Measurements from ENCODE around the gene FOXP1. TPM values are rescaled to one million over a fixed set of nuclear protein-coding genes. Genes with fewer than 3 reads are reported as not detected.

The FOXP1 gene
- total RNA-seq, 4 donors from 2014 or later, result 103 to 173 (median 140) TPM

DNA sequence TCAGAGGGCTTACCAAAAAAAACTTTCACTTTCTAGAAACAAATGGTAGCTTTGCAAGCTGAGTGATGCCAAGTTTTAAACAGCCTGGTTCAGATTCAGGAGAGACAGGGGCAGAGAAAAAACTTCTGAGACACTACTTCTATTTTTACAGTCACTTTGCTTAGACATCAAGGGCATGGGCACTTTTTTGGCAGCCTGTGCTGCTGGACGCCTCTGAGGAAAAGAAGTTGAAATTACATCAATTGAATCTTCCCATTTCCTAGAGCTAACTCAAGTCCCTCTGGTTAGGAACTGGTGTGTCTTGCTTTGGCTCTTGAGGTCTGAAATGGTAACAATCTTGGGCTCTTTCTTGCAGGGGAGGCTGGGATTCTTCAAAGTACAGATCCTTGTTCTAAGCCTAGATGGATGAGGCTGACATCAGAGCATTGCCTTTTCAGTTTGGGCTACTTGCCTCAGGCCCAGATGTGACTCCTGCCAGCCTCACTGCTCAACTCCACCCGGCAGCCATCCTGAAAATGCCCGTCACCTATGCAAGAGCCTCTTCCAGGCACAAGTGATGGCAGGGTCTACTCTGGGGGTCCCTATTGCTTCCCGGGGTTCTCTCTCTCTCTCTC, 357.5 kb downstream of the FOXP1 start:
- peak overlapping the region; percentile 57 to 73 (median 70) for H3K27ac ChIP-seq
- no peaks in the 10 kb centered on the region for H3K9me3 ChIP-seq
- TF ChIP-seq, protein P1, sequence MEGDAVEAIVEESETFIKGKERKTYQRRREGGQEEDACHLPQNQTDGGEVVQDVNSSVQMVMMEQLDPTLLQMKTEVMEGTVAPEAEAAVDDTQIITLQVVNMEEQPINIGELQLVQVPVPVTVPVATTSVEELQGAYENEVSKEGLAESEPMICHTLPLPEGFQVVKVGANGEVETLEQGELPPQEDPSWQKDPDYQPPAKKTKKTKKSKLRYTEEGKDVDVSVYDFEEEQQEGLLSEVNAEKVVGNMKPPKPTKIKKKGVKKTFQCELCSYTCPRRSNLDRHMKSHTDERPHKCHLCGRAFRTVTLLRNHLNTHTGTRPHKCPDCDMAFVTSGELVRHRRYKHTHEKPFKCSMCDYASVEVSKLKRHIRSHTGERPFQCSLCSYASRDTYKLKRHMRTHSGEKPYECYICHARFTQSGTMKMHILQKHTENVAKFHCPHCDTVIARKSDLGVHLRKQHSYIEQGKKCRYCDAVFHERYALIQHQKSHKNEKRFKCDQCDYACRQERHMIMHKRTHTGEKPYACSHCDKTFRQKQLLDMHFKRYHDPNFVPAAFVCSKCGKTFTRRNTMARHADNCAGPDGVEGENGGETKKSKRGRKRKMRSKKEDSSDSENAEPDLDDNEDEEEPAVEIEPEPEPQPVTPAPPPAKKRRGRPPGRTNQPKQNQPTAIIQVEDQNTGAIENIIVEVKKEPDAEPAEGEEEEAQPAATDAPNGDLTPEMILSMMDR (IDR thresholded peaks at IDR 0.05), result no peak
- no peak for TF ChIP-seq POLR2A (IDR thresholded peaks at IDR 0.05)
- no peak for DNase-seq
- peak overlapping the region; percentile 24 to 40 (median 30) for H3K4me3 ChIP-seq
- peaks cover 0 to 5% (median 0%) of the 10 kb centered on the region in 4 donors for H3K4me1 ChIP-seq
- no peaks in the 10 kb centered on the region for H3K27me3 ChIP-seq
- H3K36me3 ChIP-seq, result no peaks in the 10 kb centered on the region

DNA sequence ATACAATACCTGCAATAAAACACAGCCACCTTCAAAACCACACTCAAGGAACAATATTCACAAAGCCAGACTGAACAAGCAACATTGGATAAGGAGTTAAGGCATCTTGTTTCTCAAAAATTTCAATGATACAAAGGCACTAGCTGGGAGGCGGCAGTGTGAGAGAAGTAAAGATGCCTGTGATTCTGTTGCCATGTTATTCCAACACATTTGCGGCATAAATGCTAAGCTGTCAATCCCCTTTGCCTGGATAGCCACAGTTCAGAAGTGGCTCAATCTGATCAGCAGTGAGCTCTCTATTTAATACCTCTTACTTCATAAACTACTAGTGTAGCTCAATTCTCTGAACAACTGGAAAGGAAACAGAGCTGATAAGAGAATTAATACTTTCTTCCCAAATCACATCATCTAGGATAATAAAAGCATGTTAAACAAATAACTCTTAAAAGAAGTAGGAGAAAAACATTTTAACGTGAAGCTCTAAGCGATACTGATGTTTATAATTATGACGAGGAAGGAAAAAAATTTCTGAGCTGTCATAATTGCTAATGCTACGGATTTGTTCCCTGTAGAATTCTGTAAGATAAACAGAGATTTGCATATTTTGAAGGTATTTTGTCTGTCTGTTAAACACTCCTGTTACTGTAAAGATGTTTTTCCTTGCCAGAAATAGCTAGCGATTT, 358.4 kb downstream of the FOXP1 start:
- no peak overlapping the region for H3K4me3 ChIP-seq
- TF ChIP-seq, protein P1 (IDR thresholded peaks at IDR 0.05), result no peak
- no peak for TF ChIP-seq POLR2A (IDR thresholded peaks at IDR 0.05)

DNA sequence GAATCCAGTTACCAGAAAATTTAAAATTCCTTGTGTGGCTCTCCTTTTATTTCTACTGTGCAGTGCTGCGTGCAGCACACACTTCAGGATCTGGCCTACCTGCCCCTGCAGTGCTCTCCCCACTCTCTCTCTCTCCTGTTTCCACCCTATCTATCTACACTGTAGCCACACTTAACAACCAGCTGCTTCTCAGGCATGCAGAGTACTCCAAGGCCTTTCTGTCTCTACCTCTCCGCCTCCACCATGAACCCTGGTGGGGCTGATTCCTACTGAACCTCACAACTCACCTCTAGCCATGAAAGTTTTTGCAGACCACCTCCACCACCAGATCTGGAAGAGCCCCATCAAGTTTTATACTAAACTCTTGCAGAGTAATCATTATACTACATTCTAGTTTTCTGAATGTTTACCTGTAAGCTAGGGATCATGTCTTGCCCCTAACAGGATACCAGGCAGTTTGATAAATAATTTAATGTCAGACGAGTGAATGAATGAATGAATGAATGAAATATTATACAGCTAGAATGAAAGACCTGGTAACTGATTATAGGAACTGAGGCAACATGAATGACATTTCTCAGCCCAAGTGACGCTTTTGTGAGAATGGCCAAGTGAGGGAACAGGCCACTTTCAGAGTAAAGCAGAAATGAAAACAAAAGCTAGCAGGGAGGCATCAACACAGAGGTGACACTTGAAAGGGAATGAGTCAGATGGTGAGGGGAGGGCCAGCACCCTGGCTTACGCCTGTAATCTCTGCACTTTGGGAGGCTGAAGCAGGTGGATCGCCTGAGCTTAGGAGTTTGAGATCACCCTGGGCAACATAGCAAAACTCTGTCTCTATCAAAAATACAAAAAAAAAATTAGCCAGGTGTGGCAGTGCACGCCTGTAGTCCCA, 363.5 kb downstream of the FOXP1 start:
- DNase-seq, result no peak
- TF ChIP-seq, protein P1 (IDR thresholded peaks at IDR 0.05), result no peak
- no peak for TF ChIP-seq POLR2A (IDR thresholded peaks at IDR 0.05)
- H3K4me3 ChIP-seq, result no peak overlapping the region
- H3K4me1 ChIP-seq, result no peaks in the 10 kb centered on the region
- H3K36me3 ChIP-seq, result no peaks in the 10 kb centered on the region
- no peak overlapping the region for H3K27ac ChIP-seq
- H3K27me3 ChIP-seq, result no peaks in the 10 kb centered on the region
- H3K9me3 ChIP-seq, result no peaks in the 10 kb centered on the region

More for the DNA sequence above, 358.4 kb downstream of the FOXP1 start:
- no peaks in the 10 kb centered on the region for H3K36me3 ChIP-seq
- no peak for DNase-seq
- no peaks in the 10 kb centered on the region for H3K9me3 ChIP-seq
- peak overlapping the region in 2 of 4 donors; percentile 67 to 72 for H3K27ac ChIP-seq
- H3K27me3 ChIP-seq, result no peaks in the 10 kb centered on the region
- peaks cover 0 to 5% (median 0%) of the 10 kb centered on the region in 4 donors for H3K4me1 ChIP-seq

DNA sequence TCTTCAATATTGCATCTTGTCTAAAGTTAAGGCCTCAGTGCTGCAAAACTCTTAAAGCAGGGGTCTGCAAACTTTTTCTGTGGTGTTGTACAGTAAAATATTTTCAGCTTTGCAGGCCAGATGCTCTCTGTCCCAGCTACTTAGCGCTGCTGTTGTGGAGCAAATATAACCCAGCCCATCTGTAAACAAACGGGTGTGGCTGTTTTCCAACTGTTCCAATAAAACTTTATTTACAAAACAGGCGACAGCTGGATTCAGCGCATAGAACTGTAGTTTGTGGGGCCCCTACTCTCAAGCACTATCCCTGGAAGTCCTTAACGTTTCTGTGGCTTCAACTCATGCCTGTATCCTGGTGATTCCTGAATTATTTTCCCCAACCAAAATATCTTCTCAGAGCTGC, 365.0 kb downstream of the FOXP1 start:
- no peaks in the 10 kb centered on the region for H3K27me3 ChIP-seq
- H3K9me3 ChIP-seq, result no peaks in the 10 kb centered on the region
- no peak overlapping the region for H3K4me3 ChIP-seq
- no peak overlapping the region for H3K27ac ChIP-seq
- no peaks in the 10 kb centered on the region for H3K36me3 ChIP-seq
- DNase-seq, result no peak
- no peaks in the 10 kb centered on the region for H3K4me1 ChIP-seq
- TF ChIP-seq, protein P1 (IDR thresholded peaks at IDR 0.05), result no peak
- TF ChIP-seq POLR2A (IDR thresholded peaks at IDR 0.05), result no peak

DNA sequence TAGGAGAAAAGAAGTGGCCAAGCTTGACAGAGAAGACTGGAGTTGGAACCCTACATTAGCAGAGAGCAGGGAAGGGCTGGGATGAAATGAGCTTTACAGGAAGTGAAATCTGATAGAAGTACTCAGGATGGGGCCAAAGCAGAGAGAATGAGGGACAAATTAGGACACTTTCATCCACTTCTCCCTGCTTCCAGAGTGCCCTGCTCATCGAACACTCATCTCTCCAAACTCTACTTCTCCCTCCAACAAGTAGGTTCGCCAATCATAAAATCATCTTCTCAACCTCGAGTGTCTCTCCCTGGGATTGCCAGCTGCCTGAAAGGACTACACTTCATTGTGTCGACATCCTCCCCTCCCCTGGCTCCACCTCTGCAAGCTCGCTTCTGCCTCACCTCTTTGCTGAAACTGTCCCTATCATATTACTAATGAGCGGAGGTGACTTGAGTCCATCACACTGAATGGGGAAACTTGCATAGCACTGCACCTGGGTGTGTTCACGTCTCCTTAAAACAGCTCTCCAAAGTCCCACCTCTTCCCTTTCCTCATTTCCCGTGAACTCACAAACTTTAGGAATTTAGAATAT, 365.8 kb downstream of the FOXP1 start:
- no peak overlapping the region for H3K27ac ChIP-seq
- H3K36me3 ChIP-seq, result no peaks in the 10 kb centered on the region
- no peak for TF ChIP-seq POLR2A (IDR thresholded peaks at IDR 0.05)
- TF ChIP-seq, protein P1 (IDR thresholded peaks at IDR 0.05), result no peak
- H3K9me3 ChIP-seq, result no peaks in the 10 kb centered on the region
- no peak for DNase-seq
- H3K4me3 ChIP-seq, result no peak overlapping the region
- no peaks in the 10 kb centered on the region for H3K27me3 ChIP-seq
- H3K4me1 ChIP-seq, result no peaks in the 10 kb centered on the region
